G401.6 (cell line): ENCODE measurements around the gene SYF2.

Experiments used
- FAIRE-seq: peaks from 2 replicates; lab custom pipeline; 2012; peaks lifted over from hg19 to GRCh38; lab: Jason Lieb, UNC

SYF2 gene

GRCh38 chr1:25183126-25183980 lies 48.9 kb downstream of the SYF2 start:
- no peak for FAIRE-seq

- FAIRE-seq: no peak
These were observed 49.7 kb downstream of the SYF2 start for GRCh38 chr1:25182629-25183028.

GRCh38 chr1:25180996-25181395 lies 51.3 kb downstream of the SYF2 start:
- FAIRE-seq: no peak

DNA sequence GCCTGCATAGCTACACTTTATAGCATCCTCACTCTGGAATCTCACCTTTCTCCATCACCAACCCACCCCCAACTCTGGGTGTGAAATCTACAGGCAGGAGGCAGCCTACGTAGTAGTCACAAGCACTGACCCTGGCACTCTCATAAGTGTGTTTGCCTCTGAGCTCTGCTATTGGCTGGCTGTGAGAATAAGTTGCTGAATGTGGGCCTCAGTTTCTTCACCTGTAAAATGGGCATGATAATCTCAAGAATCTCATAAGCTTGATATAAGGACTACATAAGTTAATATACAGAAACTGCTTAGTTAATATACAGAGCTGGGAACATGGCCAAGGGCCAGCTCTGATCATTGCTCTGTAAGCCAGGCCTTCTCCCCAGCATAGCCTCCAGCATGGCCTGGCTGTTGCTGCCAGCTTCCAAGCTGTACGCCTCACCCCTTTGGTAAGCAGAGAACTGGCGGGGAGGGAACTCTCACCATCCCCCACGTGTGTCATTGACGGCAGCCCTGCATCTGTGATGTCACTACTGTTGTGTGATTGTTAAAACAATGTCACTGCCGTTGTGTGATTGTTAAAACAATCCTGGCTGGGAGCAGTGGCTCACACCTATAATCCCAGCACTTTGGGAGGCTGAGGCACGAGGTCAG lies 53.3 kb downstream of the SYF2 start:
- FAIRE-seq: no peak

DNA sequence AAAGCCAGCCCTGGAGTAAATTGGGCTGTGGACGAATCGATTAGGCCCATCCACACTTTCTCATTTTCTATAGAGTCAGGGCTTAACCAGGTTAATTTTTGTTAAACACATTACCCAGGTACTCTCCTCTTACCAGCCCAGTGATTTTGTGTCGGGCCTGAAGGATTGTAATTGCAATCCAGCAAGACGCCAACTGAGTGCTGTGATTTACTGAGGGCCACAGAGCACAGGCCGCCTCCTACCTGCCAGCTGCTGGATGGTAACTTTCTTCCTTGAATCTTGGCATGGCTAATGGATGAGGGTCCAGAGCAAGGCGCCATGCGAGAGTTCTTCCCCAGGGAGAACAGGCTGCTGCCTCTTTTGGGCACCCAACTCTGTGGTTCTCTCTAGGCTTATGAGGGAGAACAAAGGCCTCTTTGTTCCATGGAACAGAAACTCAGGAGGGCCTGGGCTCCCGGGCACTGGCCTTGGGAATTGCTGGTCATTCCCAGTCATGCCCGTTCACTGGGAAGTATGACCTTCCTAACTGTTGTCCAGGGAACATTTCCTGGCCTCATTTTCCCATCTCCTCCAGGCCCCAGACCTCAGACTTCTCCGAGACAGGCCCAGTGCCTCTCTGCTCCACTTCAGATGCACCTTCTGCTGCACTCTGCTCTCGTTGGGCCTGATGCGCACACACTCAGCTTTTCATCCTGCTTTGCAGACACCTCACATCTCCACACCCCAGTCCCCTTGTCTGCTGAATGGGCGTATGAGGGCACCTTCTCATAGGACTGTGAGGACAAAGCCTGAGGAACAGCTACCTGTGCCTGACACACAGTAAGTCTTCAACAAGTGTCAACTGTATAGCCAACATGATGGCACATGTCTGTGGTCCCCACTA lies 57.3 kb downstream of the SYF2 start:
- FAIRE-seq: no peak

DNA sequence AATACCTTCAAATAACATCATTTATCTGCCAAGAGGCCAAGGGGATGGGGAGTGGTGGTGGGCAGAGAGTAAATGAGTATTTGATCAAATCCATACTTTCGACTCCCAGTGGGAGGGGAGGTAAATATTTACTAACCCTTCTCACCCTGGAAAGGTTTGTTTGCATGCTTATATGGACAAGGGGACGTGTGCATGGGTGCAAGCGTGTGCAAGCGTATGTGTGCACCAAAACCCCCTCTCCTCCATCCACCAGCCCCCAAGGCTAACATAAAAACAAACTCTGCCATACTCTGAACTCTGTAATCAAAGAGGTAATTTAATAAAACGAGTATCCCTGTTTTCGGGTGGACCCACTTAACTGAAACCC lies 58.0 kb downstream of the SYF2 start:
- FAIRE-seq: no peak

- no peak for FAIRE-seq
These were observed 58.4 kb downstream of the SYF2 start for GRCh38 chr1:25173809-25174340.
